Caki2 (cell line): Measurements from ENCODE around the gene GRIK1. TPM values are rescaled to one million over a fixed set of nuclear protein-coding genes. Genes with fewer than 3 reads are reported as not detected.

Experiments
- DNase-seq: peaks from one replicate; pipeline ENCODE4 v3.0.0-alpha.2; 2015; ENCODE audit warnings: low read depth
- in situ Hi-C: cut with HindIII; loops from 2 replicates; pipeline ENCODE4 v1.10.0; 2016; ENCODE audit warnings: low sequenced_read_pairs, low pct_unique_long_range_greater_than_20kb, mixed read lengths
- total RNA-seq: library from RNA; depleted of rRNA; stranded (reverse); fragments of >200 nt; shearing (Covaris generic); gene quantifications from 2 replicates; pipeline ENCODE4 v1.2.3, GENCODE V29; 2014; ENCODE audit warnings: low replicate concordance; rRNA removed

GRIK1 gene
- total RNA-seq, 1 experiment from 2014 or later: not detected

DNA sequence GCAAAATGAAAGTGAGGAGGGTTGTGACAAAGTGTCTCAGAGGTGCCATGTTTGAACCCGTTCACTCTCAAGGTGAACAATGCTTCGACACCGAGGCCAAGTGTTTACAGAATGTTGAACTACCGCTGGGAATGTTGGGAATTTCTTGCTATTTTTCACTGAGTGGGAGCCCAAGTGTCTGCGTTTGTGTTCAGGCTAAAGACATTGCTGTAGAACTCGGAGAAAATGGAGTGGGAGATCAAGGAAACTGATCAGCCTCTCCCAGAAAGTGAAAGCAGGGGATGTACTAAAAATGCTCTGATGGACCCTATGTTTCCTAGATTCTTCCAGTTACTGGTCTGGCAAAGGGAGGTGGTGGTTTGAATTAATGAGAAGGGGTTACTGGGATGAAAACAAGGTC is 433.6 kb downstream of the GRIK1 start:
- in situ Hi-C loops: no loop called here
- no peak for DNase-seq

DNA sequence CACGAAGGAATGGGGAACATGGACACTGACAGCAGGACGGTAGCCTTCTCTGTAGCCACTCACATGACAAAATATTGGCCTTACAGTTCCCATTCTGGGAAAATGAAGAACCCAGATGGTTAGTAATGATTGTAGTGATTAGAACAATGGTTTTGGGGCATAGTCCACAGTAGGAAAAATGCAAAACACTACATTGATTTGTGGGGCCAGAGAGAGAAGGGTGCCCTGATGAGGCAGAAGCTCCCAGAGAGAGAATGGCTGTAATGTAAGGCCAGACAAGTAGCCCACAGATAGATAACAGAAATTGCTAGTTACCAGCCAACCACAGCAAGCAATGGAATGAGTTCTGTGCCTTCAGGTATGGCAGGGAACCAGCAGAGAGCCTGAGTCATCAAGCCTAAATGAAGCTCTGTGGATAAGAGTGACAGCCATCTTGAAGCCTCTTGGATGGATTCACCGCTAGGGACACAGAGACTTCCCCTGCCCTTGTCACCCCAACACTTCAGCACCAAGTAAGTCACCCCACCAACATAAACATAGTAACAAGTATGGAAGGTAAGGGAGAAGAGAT is 435.0 kb downstream of the GRIK1 start:
- in situ Hi-C loops: no loop called here
- DNase-seq: peak; percentile 86

- peak; percentile 40 for DNase-seq
- in situ Hi-C loops: no loop called here
Observed at GRCh38 chr21:29501451-29501850, 438.3 kb downstream of the GRIK1 start.

- peak; percentile 19 for DNase-seq
- in situ Hi-C loops: no loop called here
Observed at GRCh38 chr21:29499734-29500343, 440.0 kb downstream of the GRIK1 start.

DNA sequence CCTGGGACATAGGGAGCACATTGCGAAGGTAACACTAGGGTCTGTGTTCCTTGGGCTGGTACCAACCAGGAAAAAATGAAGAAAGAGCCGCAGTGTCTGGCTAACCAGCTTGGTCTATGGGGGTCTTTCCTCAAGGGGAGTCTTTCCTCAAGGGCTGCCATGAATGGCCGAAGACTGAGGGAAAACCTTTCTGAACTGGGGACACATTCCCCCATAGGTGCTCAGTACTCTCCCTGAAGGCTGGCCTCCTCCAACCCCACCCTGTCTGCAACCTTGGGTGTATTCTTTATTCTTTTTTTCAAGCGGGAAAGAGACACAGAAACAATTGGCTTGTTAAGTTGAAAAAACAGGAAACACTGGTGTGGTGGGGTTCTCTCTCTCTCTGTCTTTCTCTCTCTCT is 440.6 kb downstream of the GRIK1 start:
- DNase-seq: no peak
- in situ Hi-C loops: no loop called here

GRCh38 chr21:29496337-29496736 is 443.5 kb downstream of the GRIK1 start:
- no peak for DNase-seq
- in situ Hi-C loops: no loop called here

DNA sequence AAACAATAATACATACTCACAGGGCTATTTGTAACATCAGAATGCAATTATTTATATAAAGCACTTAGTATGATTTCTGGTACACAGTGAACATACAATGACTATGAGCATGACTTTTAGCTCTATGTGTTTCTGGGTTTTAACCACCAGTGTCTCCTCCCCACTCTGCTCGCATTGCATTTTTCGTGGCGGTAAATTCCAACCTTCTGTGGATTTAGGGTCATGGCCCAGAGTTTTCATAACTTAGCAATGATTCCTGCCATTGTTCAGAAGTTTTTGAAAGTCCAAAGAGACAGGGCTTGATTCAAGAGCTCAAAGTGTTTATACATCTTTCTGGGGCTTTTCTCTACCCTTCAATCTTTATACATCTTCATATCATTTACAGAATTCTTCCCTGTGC is 449.8 kb downstream of the GRIK1 start:
- DNase-seq: no peak

GRCh38 chr21:29487154-29487553 is 452.6 kb downstream of the GRIK1 start:
- no peak for DNase-seq
- in situ Hi-C loops: no loop called here

More for the DNA sequence above, 449.8 kb downstream of the GRIK1 start:
- in situ Hi-C loops: no loop called here

Other genes with a start within 250 kb of the GRIK1 start
- not detected in 2 replicates for gene CLDN17, start 226.8 kb upstream of the GRIK1 start, total RNA-seq